ENCODE measurements around the gene PRAME. TPM values are rescaled to one million over a fixed set of nuclear protein-coding genes. Genes with fewer than 3 reads are reported as not detected.
A peak's percentile ranks its signal among the peaks of the same experiment; 100 is the strongest.

Gene PRAME
- total RNA-seq, 4 donors from 2014 or later: 0.16 to 0.41 TPM; not detected in 2

- H3K27me3 ChIP-seq: no peaks in the 10 kb centered on the region
- TF ChIP-seq POLR2AphosphoS5 (IDR thresholded peaks at IDR 0.05) (no peak), POLR2A (IDR thresholded peaks at IDR 0.05) (no peak), CTCF (IDR thresholded peaks at IDR 0.05) (no peak), EP300 (IDR thresholded peaks at IDR 0.05; ENCODE audit: low read depth) (no peak)
- no peak for DNase-seq
- intact Hi-C loops (cut with DNase I; ENCODE audit: low total_unique reads): no loop called here
- no peaks in the 10 kb centered on the region for H3K36me3 ChIP-seq
- H3K27ac ChIP-seq: no peak overlapping the region
- no peak overlapping the region for H3K4me3 ChIP-seq
- 77 to 78% methylated on average over 5 of the region's 5 CpGs for WGBS, 2 donors (ENCODE audit: low coverage in 1 of 2)
- H3K9me3 ChIP-seq: no peaks in the 10 kb centered on the region
- H3K4me1 ChIP-seq: no peaks in the 10 kb centered on the region
- in situ Hi-C loops (cut with MboI; ENCODE audit: low pct_ligation_motif_present in 1 of 4, low pct_unique_long_range_greater_than_20kb in 1 of 4, low sequenced_read_pairs in 3 of 4): loop anchor here in 1 of 4 donors (25.0 kb wide), 1 partner anchor 115 kb away; no protein-coding TSS in a partner anchor
These were observed 17.9 kb upstream of the PRAME start for GRCh38 chr22:22576989-22577427.

GRCh38 chr22:22576244-22576988 is 17.4 kb upstream of the PRAME start:
- in situ Hi-C loops (cut with MboI; ENCODE audit: low pct_ligation_motif_present in 1 of 4, low pct_unique_long_range_greater_than_20kb in 1 of 4, low sequenced_read_pairs in 3 of 4): loop anchor here in 1 of 4 donors (25.0 kb wide), 1 partner anchor 114 kb away; no protein-coding TSS in a partner anchor
- H3K27me3 ChIP-seq: no peaks in the 10 kb centered on the region
- no peaks in the 10 kb centered on the region for H3K4me1 ChIP-seq
- no peak overlapping the region for H3K4me3 ChIP-seq
- 35 to 82% methylated on average over 4 to 8 of the region's 8 CpGs for WGBS, 2 donors (ENCODE audit: low coverage in 1 of 2)
- H3K27ac ChIP-seq: no peak overlapping the region
- H3K9me3 ChIP-seq: no peaks in the 10 kb centered on the region
- peak; percentile 33 to 73 (median 53) for TF ChIP-seq CTCF (IDR thresholded peaks at IDR 0.05)
- no peak for TF ChIP-seq POLR2AphosphoS5 (IDR thresholded peaks at IDR 0.05)
- TF ChIP-seq POLR2A (IDR thresholded peaks at IDR 0.05): no peak
- no peak for TF ChIP-seq EP300 (IDR thresholded peaks at IDR 0.05; ENCODE audit: low read depth)
- peak; percentile 45 for DNase-seq
- intact Hi-C loops (cut with DNase I; ENCODE audit: low total_unique reads): no loop called here
- no peaks in the 10 kb centered on the region for H3K36me3 ChIP-seq

DNA sequence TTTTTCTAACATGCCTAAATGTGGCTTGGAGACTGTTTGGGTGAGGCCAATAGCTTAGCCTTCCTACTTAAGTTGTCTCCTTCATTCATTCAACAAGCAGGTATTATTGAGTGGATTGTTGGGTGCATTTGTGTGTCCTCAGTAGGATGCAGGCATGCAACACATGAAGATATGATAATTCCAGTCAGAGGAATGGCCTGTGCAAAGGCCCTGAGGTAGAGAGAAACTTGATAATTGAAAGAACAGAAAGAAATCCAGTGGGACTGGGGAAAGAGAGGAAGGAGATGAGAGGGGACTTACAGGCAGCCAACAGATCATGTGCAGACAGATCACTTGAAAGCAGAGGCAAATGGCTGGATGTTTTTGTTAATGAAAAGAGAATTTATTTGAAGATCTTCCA is 15.3 kb upstream of the PRAME start:
- Histone ChIP-seq H3K4me1 (no peaks in the 10 kb centered on the region), H3K4me3 (no peak overlapping the region), H3K36me3 (no peaks in the 10 kb centered on the region), H3K27ac (no peak overlapping the region), H3K27me3 (peaks cover 6% of the 10 kb centered on the region), H3K9me3 (no peaks in the 10 kb centered on the region)
- intact Hi-C loops (cut with DNase I; ENCODE audit: low total_unique reads): no loop called here
- in situ Hi-C loops (cut with MboI; ENCODE audit: low pct_ligation_motif_present in 1 of 4, low pct_unique_long_range_greater_than_20kb in 1 of 4, low sequenced_read_pairs in 3 of 4): no loop called here
- DNase-seq: no peak
- TF ChIP-seq EP300 (IDR thresholded peaks at IDR 0.05; ENCODE audit: low read depth) (no peak), CTCF (IDR thresholded peaks at IDR 0.05) (no peak), POLR2AphosphoS5 (IDR thresholded peaks at IDR 0.05) (no peak), POLR2A (IDR thresholded peaks at IDR 0.05) (no peak)

GRCh38 chr22:22573047-22573889 is 14.2 kb upstream of the PRAME start:
- in situ Hi-C loops (cut with MboI; ENCODE audit: low pct_ligation_motif_present in 1 of 4, low pct_unique_long_range_greater_than_20kb in 1 of 4, low sequenced_read_pairs in 3 of 4): no loop called here
- Histone ChIP-seq H3K9me3 (no peaks in the 10 kb centered on the region), H3K36me3 (no peaks in the 10 kb centered on the region), H3K4me3 (no peak overlapping the region), H3K27ac (no peak overlapping the region), H3K27me3 (peaks cover 17% of the 10 kb centered on the region), H3K4me1 (no peaks in the 10 kb centered on the region)
- intact Hi-C loops (cut with DNase I; ENCODE audit: low total_unique reads): no loop called here
- TF ChIP-seq CTCF (IDR thresholded peaks at IDR 0.05) (no peak), EP300 (IDR thresholded peaks at IDR 0.05; ENCODE audit: low read depth) (no peak), POLR2AphosphoS5 (IDR thresholded peaks at IDR 0.05) (no peak), POLR2A (IDR thresholded peaks at IDR 0.05) (no peak)
- no peak for DNase-seq
- WGBS, 2 donors (ENCODE audit: low coverage in 1 of 2): 65 to 100% methylated on average over 1 to 8 of the region's 8 CpGs
